Progenitor cell of endocrine pancreas (in vitro differentiated cells): ENCODE data around the gene ALDH1A3. TPM values are rescaled to one million over a fixed set of nuclear protein-coding genes. Genes with fewer than 3 reads are reported as not detected.

Experiments
- DNase-seq: peaks from one replicate; pipeline ENCODE4 v3.0.0; 2021; ENCODE audit warnings: low spot score; ENCODE audit not compliant: unreplicated experiment
- H3K27ac Mint-ChIP-seq: 2 replicates; pipeline ENCODE4 v1.8.0; 2021; ENCODE audit warnings: mild to moderate bottlenecking, moderate library complexity, mixed read lengths
- H3K27me3 Mint-ChIP-seq: 2 replicates; pipeline ENCODE4 v1.8.0; 2021; ENCODE audit warnings: mixed read lengths
- H3K36me3 Mint-ChIP-seq: 2 replicates; pipeline ENCODE4 v1.8.0; 2022; ENCODE audit warnings: mixed read lengths; ENCODE audit not compliant: insufficient read depth
- H3K4me1 Mint-ChIP-seq: 2 replicates; pipeline ENCODE4 v1.8.0; 2021; ENCODE audit warnings: low read depth, mixed read lengths
- H3K4me3 Mint-ChIP-seq: 2 replicates; pipeline ENCODE4 v1.8.0; 2021; ENCODE audit warnings: low read depth, mild to moderate bottlenecking, moderate library complexity, mixed read lengths
- H3K9me3 Mint-ChIP-seq: 2 replicates; pipeline ENCODE4 v1.8.0; 2021; ENCODE audit warnings: low read depth, mixed read lengths
- total RNA-seq: library from RNA; stranded (reverse); gene quantifications from 2 replicates; pipeline ENCODE4 v1.2.1, GENCODE V29; 2021
- TF ChIP-seq, protein P1 (sequence below): fragments of 200-600 bp; sonication (generic); IDR thresholded peaks from one replicate; pipeline ENCODE4 v1.5.0; 2021; ENCODE audit warnings: antibody characterized with exemption, mild to moderate bottlenecking; ENCODE audit not compliant: unreplicated experiment

ALDH1A3 gene
- total RNA-seq, 1 donor from 2014 or later: 0.41 TPM

DNA sequence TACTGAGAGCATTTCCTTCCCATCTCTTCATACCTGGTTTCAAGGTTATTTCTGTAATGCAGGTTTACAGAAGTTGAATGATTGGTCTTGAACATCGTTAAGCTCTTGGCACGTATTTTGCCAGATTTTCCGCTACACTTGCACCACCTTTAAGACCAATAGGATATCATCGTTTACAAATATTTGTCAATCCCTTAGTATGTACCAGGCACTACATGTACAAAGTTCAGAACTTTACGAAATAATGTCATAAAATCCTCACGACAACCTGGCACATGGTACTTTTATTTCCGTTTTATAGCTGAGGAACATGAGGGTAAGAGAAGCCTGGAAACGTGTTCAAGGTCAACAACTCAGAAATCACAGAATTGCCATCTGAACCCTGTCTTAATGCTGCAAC lies 45.8 kb downstream of the ALDH1A3 start:
- Mint-ChIP-seq H3K4me3 (no peak overlapping the region), H3K9me3 (no peaks in the 10 kb centered on the region), H3K36me3 (no peaks in the 10 kb centered on the region), H3K27me3 (peaks cover 57% of the 10 kb centered on the region), H3K27ac (no peak overlapping the region), H3K4me1 (peaks cover 14% of the 10 kb centered on the region)
- TF ChIP-seq, protein P1, sequence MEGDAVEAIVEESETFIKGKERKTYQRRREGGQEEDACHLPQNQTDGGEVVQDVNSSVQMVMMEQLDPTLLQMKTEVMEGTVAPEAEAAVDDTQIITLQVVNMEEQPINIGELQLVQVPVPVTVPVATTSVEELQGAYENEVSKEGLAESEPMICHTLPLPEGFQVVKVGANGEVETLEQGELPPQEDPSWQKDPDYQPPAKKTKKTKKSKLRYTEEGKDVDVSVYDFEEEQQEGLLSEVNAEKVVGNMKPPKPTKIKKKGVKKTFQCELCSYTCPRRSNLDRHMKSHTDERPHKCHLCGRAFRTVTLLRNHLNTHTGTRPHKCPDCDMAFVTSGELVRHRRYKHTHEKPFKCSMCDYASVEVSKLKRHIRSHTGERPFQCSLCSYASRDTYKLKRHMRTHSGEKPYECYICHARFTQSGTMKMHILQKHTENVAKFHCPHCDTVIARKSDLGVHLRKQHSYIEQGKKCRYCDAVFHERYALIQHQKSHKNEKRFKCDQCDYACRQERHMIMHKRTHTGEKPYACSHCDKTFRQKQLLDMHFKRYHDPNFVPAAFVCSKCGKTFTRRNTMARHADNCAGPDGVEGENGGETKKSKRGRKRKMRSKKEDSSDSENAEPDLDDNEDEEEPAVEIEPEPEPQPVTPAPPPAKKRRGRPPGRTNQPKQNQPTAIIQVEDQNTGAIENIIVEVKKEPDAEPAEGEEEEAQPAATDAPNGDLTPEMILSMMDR: no peak
- no peak for DNase-seq

DNA sequence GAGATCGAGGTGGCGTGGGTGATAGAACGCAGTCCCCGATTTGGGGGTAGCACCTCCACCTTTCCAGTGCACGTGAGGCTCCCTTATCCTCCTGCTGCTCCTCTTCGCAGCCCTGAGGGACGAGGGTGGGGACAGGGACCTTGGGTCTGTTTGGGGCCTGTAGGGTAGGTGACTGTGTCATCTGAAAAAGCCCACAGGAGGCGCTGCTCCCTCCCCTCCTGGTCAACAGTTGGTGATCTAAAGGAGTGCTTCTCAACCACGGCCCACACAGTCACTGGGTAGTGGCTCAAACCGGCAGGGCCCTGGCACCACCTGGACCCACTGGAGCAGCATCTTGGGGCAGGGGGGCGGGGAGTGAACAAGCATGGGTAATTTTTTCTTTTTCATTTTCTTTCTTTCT lies 46.6 kb downstream of the ALDH1A3 start:
- Mint-ChIP-seq H3K9me3 (no peaks in the 10 kb centered on the region), H3K27me3 (peaks cover 49% of the 10 kb centered on the region), H3K36me3 (no peaks in the 10 kb centered on the region), H3K4me3 (no peak overlapping the region), H3K27ac (no peak overlapping the region), H3K4me1 (peaks cover 14% of the 10 kb centered on the region)
- no peak for DNase-seq
- TF ChIP-seq, protein P1: no peak

DNA sequence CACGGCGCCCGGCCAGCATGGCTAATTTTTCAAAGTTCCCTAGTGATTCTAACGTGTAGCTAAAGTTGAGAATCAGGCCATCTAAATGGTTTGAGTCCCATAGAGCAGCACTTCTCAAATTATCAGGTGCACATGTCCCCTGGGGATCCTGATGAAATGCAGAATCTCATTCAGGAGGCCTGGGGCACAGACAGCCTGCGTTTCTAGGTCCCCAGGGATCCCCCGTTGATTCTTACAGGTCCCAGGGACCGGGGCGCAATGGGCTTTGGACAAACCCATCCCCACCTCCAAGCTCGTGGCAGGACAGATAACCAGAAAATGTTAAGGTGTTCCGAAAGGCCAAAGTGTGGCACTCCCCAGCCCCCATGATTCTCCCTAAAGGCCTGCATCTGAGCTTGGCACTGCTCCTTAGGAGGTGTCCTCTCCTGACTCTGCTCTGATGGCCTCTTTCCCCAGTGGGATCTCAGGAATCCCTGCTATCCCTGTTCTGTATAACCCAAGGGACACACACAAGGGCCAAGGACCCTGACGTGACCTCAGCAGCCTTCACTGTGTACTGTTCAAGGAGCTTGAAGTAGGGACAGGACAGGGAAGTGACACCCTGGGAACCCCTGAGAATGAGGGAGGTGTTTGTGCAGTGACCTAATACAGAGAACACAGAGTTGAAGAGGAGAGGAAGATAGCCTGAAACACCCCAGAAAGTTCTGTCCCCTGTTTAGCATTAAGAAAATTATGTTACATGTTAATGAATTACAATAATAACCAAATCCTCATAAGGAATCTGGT lies 47.5 kb downstream of the ALDH1A3 start:
- TF ChIP-seq, protein P1: no peak
- H3K9me3 Mint-ChIP-seq: no peaks in the 10 kb centered on the region
- no peak overlapping the region for H3K27ac Mint-ChIP-seq
- peaks cover 14% of the 10 kb centered on the region for H3K4me1 Mint-ChIP-seq
- H3K27me3 Mint-ChIP-seq: peaks cover 41% of the 10 kb centered on the region
- H3K4me3 Mint-ChIP-seq: no peak overlapping the region
- no peak for DNase-seq
- no peaks in the 10 kb centered on the region for H3K36me3 Mint-ChIP-seq

DNA sequence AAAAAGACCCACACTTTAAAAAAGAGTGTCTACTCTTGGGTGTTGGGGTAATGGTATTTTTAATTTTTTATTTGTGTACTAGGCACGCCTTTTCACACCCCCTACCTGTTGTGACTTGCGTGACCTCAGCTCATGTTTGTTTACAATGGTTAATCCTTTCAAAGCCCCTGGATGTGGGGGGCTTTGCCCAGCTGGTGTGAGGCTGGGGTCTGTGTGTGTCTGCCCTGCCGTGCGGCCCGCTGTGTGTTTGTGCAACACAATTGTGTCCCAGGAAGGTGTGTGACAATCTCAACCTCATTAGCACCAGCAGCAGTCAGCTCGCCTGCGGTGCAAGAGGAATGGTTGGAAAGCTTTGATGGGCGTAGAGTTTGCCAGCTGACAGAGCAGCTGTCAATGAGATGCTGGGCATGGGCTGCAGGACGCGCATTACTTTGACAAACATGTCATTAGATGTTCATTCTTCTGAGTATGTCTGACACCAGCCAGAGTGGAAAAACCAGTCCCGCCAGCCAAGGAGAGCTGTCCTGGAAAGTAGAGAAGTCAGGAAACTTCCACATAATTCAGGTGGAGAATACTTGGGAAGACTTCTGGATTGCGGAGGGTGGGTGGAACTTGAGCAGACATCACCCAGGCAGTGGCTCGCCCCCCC lies 49.1 kb downstream of the ALDH1A3 start:
- Mint-ChIP-seq H3K27ac (peak overlapping the region; percentile 60), H3K9me3 (no peaks in the 10 kb centered on the region), H3K27me3 (peaks cover 33% of the 10 kb centered on the region), H3K36me3 (no peaks in the 10 kb centered on the region), H3K4me3 (no peak overlapping the region), H3K4me1 (peaks cover 14% of the 10 kb centered on the region)
- DNase-seq: no peak
- TF ChIP-seq, protein P1: no peak

DNA sequence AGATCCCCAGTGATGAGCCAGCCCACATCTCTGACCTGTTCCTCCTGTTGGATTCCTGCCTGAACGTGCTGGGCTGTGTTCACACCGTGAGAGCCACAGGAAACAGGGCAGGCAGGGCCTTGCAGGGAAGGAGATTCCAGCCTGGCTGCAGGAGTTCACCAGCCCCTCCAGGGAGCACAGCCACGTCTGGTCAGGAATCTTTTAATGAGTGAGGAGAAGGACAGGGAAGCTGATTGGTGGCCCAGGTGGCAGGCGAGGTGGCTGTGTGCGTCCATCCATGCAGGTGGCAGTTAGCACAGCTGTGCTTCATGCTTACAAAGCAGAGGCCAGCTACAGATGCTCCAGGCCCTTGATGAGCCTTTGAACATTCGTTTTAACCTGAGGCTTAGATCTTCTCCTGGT lies 50.0 kb downstream of the ALDH1A3 start:
- Mint-ChIP-seq H3K36me3 (no peaks in the 10 kb centered on the region), H3K9me3 (no peaks in the 10 kb centered on the region), H3K27ac (no peak overlapping the region), H3K4me3 (no peak overlapping the region), H3K4me1 (peaks cover 14% of the 10 kb centered on the region), H3K27me3 (peaks cover 25% of the 10 kb centered on the region)
- DNase-seq: no peak
- TF ChIP-seq, protein P1: no peak
